ENCODE measurements around the gene HMGXB4.
A peak's percentile ranks its signal among the peaks of the same experiment; 100 is the strongest.

The HMGXB4 gene

GRCh38 chr22:35258191-35258988 lies 1.1 kb downstream of the HMGXB4 start:
- peak; percentile 46 for DNase-seq (ENCODE audit: low read depth)

GRCh38 chr22:35264986-35265385 lies 7.7 kb downstream of the HMGXB4 start:
- DNase-seq (ENCODE audit: low read depth) = no peak

GRCh38 chr22:35266277-35266676 lies 9.0 kb downstream of the HMGXB4 start:
- no peak for DNase-seq (ENCODE audit: low read depth)

GRCh38 chr22:35269630-35270029 lies 12.3 kb downstream of the HMGXB4 start:
- DNase-seq (ENCODE audit: low read depth) = no peak

- peak; percentile 11 for DNase-seq (ENCODE audit: low read depth)
Measured at GRCh38 chr22:35274154-35274871, 17.0 kb downstream of the HMGXB4 start.

GRCh38 chr22:35275580-35275979 lies 18.3 kb downstream of the HMGXB4 start:
- peak; percentile 65 for DNase-seq (ENCODE audit: low read depth)

- no peak for DNase-seq (ENCODE audit: low read depth)
Measured at GRCh38 chr22:35276019-35276418, 18.7 kb downstream of the HMGXB4 start.

GRCh38 chr22:35288116-35288515 lies 30.8 kb downstream of the HMGXB4 start:
- no peak for DNase-seq (ENCODE audit: low read depth)

- no peak for DNase-seq (ENCODE audit: low read depth)
Measured at GRCh38 chr22:35292786-35293185, 35.5 kb downstream of the HMGXB4 start.

- no peak for DNase-seq (ENCODE audit: low read depth)
Measured at GRCh38 chr22:35296051-35296450, 38.8 kb downstream of the HMGXB4 start.

- DNase-seq (ENCODE audit: low read depth) = peak; percentile 60
Measured at GRCh38 chr22:35299217-35299672, 42.0 kb downstream of the HMGXB4 start.

- peak; percentile 100 for DNase-seq (ENCODE audit: low read depth)
Measured at GRCh38 chr22:35299673-35300499, 42.6 kb downstream of the HMGXB4 start, which contains the start of gene TOM1. TSS of gene TOM1 (plus strand) at chr22:35299894. CDS start at chr22:35299929, 35 bp downstream.

- DNase-seq (ENCODE audit: low read depth) = peak; percentile 94
Measured at GRCh38 chr22:35301372-35301874, 44.1 kb downstream of the HMGXB4 start.

GRCh38 chr22:35303029-35303624 lies 45.8 kb downstream of the HMGXB4 start:
- DNase-seq (ENCODE audit: low read depth) = no peak

- DNase-seq (ENCODE audit: low read depth) = no peak
Measured at GRCh38 chr22:35305525-35306070, 48.3 kb downstream of the HMGXB4 start.

GRCh38 chr22:35306350-35306967 lies 49.2 kb downstream of the HMGXB4 start:
- no peak for DNase-seq (ENCODE audit: low read depth)

GRCh38 chr22:35307372-35307771 lies 50.1 kb downstream of the HMGXB4 start:
- no peak for DNase-seq (ENCODE audit: low read depth)

GRCh38 chr22:35307892-35308291 lies 50.6 kb downstream of the HMGXB4 start:
- DNase-seq (ENCODE audit: low read depth) = no peak

- DNase-seq (ENCODE audit: low read depth) = no peak
Measured at GRCh38 chr22:35308480-35309021, 51.3 kb downstream of the HMGXB4 start.
